HG02973 (cell line): ENCODE data around the gene SPRR4.

Experiments
- ATAC-seq: cut with Tn5 transposase; IDR thresholded peaks from one replicate; pipeline ENCODE4 v1.9.1; 2021; ENCODE audit warnings: moderate library complexity; ENCODE audit not compliant: unreplicated experiment

Gene SPRR4, protein sequence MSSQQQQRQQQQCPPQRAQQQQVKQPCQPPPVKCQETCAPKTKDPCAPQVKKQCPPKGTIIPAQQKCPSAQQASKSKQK

DNA sequence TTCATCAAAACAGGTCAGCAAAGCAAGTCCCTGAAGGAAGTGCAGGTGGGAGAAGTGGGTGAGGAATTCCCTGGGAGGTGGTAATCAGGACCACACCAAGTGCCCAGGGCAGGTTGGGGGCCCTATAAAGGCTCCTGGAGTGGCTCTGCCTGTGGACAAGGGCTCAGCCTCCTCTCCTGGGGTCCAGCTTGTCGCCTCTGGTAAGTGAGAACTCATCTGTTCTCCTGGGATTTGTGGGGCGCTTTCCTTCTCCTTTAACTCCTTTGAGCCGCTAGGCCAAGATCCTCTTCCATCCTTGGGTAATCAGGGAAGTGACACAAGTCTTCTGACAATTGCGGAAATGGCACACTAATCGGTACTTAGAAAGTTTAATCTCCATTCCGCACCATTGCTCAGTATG lies at the start of gene SPRR4:
TSS of gene SPRR4 (plus strand) at position 154 of the 400 bp plus-strand sequence. CDS start 1,243 bp downstream, outside the sequence.
- no peak for ATAC-seq

DNA sequence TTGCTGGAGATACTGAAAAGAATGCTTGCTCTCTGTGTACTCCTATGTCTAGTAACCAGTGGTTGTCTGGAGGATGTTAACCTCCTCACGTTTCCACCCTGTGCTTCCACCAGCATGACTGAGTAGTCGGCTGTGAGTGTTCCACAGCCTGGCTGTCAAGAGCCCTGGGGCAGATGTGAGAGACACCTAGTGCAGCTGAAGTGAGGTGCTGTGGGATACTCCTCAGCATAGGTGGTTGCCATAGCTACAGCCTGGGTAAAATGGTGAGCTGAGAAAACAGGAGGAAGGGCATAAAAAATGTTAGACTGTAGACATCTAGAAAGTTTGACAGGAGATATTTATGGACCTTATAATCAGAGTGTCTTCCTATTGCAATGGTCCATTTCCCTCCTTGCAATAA lies 46.3 kb upstream of the SPRR4 start:
- ATAC-seq = no peak

- no peak for ATAC-seq
These were observed 44.4 kb upstream of the SPRR4 start for GRCh38 chr1:152926091-152926490.

- ATAC-seq = no peak
These were observed 41.8 kb upstream of the SPRR4 start for GRCh38 chr1:152928671-152929070.

GRCh38 chr1:152932170-152932811 lies 38.2 kb upstream of the SPRR4 start:
- no peak for ATAC-seq

GRCh38 chr1:152933196-152933595 lies 37.3 kb upstream of the SPRR4 start:
- ATAC-seq = no peak

GRCh38 chr1:152940614-152941013 lies 29.8 kb upstream of the SPRR4 start:
- ATAC-seq = no peak

- no peak for ATAC-seq
These were observed 29.3 kb upstream of the SPRR4 start for GRCh38 chr1:152941037-152941711.

GRCh38 chr1:152942161-152942560 lies 28.3 kb upstream of the SPRR4 start:
- no peak for ATAC-seq

- no peak for ATAC-seq
These were observed 24.2 kb upstream of the SPRR4 start for GRCh38 chr1:152946248-152946647.

DNA sequence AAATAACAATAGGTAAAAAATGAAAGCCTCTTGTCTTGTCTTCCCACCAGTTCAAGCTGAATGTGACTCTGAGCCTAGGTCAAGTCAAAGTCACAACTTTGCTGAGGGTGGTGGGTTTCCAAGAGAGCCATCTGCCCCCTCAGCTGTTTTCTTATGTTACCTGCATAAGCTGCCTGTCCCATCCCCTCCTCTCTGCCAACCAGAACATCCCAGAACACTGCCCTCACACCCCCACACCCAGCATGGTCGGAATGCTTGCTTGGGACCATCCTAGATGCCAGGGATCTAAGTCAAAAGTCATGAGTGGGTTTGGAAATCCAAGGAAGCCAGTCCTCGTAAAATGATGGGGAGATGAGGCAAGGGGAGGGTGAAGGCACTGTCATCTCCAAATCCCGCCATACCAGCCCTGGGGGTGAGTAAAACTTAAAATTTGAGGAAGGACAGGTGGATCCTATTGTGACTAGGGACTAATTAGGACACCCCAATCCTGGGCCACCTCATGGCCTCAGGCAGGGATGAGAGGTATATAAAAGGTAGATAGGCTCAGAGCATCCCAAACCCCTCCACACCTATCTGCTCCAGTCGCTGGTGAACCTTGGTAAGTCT lies 23.7 kb upstream of the SPRR4 start, which contains the start of gene SPRR5:
TSS of gene SPRR5 (plus strand) at position 556 of the 606 bp plus-strand sequence. CDS start 1,349 bp downstream, outside the sequence.
- no peak for ATAC-seq

GRCh38 chr1:152951711-152952110 lies 18.7 kb upstream of the SPRR4 start:
- ATAC-seq = no peak

DNA sequence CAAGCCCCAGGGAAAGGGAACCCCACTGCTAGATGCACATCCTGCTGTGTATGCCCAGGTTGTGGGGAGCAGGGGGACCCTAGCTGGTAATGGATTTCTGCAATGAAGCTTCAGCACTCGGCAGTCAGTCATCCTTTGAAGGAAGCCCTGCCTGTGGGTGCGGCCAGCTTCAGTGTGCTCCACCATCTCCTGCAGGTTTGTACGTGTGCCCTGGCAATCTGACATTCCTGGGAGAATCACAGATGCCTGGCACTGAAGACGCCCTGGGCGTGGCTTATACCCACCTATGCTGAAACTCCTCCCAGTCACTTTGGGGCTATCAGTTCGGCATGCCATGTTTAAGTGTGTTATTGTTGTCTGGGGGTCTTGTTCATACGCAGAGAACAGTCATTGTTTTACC lies 16.7 kb upstream of the SPRR4 start:
- ATAC-seq = no peak

- no peak for ATAC-seq
These were observed 16.0 kb upstream of the SPRR4 start for GRCh38 chr1:152954436-152954835.

GRCh38 chr1:152957561-152957960 lies 12.9 kb upstream of the SPRR4 start:
- no peak for ATAC-seq

DNA sequence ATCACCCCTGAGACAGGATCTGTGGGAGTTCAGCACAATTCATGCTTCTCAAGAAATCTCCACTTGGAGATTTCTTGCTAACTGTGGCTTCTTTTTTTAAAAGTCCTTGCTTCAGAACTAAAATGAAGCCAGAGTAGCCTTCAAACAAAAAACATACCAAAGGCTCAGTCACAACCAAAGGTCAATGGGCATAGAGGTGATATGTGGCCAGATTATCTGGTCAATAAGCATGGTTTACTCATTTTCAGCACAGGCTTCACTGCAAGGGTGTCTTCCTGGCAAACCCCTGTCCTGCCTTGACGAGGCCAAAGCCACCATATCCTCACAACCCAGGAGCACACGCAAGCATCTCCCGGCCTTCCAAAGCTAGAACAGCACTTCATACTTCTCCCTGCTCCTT lies 11.2 kb upstream of the SPRR4 start:
- no peak for ATAC-seq

DNA sequence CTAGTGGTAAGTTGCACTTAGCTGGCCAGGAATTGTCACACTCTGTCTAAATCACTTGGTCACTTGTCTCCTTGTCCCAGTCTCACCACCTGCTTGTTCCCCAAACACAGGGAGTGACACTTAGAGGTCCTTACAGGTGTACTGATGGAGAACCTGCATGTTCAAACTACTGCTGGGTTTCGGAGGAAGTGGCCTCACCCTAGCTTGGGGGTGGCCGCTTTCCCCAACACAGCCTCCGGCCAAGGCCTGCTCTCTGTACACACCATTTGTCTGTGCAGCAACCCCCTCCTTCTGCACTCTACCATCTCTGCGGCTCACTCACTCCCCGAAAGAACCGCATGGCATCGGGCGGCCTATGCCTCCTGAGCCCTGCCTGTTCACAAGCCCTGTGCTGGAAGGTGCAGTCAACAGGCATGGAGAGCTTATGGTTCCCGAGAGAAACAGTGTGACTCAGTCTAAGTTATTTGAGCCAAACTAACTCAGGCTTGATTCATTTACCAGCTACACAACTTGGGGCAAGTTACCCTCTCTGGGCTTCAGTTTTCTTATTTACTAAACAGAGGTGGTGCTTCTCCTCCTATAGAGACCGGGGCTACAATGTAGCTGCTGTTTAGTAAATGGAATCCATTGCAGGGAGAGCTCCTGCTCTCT lies 10.5 kb upstream of the SPRR4 start:
- no peak for ATAC-seq

DNA sequence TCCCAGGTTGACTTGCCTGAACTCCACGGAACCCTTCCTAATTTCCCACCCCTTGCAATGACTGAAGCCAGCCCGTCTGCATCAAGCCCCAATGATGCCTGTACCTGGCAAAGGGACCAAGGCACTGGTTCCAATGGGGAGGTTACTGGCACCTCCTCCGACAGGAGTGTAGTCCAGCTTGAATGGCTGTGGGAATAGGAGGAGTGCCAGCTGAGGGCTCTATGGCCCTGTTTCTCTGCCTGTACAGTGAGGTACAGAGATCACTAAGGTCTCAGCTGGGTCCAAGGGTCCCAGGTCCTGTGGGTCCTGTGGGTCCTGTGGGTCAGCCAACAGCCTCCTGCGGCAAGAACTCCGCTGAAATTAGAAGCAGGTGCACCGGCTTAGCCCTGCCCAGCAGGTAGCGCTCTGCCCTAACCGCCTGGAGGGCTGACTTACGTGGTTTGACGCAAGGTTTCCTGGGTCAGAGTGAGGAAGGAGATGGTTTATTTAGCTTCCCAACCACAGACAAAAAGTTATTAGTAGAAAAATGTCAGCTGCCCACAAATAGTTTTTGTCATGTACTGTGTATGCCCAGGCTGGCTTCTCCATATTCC lies 9.9 kb upstream of the SPRR4 start:
- ATAC-seq = no peak

GRCh38 chr1:152961226-152961891 lies 9.1 kb upstream of the SPRR4 start:
- no peak for ATAC-seq

GRCh38 chr1:152962876-152963415 lies 7.5 kb upstream of the SPRR4 start:
- no peak for ATAC-seq
